KMS-11 (cell line): ENCODE results near the gene RAB4A.

Experiments used
- H2AFZ ChIP-seq: fragments of 200-600 bp; sonication (generic); 2 replicates; pipeline ENCODE4 v1.6.1; 2016; ENCODE audit warnings: antibody characterized with exemption, mixed run types, low read depth
- H3K27ac ChIP-seq: fragments of 200-600 bp; sonication (generic); 2 replicates; pipeline ENCODE4 v1.6.1; 2016; ENCODE audit warnings: mild to moderate bottlenecking, mixed run types
- H3K27me3 ChIP-seq: fragments of 200-600 bp; sonication (generic); 2 replicates; pipeline ENCODE4 v1.6.1; 2017; ENCODE audit warnings: mild to moderate bottlenecking, low read depth, mixed run types, moderate library complexity; ENCODE audit not compliant: insufficient read depth
- H3K36me3 ChIP-seq: fragments of 200-600 bp; sonication (generic); 2 replicates; pipeline ENCODE4 v1.6.1; 2017; ENCODE audit warnings: mild to moderate bottlenecking, mixed run types; ENCODE audit not compliant: insufficient read depth
- H3K4me1 ChIP-seq: fragments of 200-600 bp; sonication (generic); 2 replicates; pipeline ENCODE4 v1.6.1; 2016; ENCODE audit warnings: mild to moderate bottlenecking, low read depth, mixed run types; ENCODE audit not compliant: poor library complexity, severe bottlenecking
- H3K4me2 ChIP-seq: fragments of 200-600 bp; sonication (generic); 2 replicates; pipeline ENCODE4 v1.7.0; 2016; ENCODE audit warnings: mild to moderate bottlenecking, mixed run types
- H3K4me3 ChIP-seq: fragments of 200-600 bp; sonication (generic); IDR thresholded peaks from 2 replicates; pipeline ENCODE4 v1.6.1; 2017; ENCODE audit warnings: low read depth, low read length, mixed read lengths; ENCODE audit not compliant: insufficient read depth
- H3K79me2 ChIP-seq: fragments of 200-600 bp; sonication (generic); 2 replicates; pipeline ENCODE4 v1.6.1; 2016; ENCODE audit warnings: low read depth, mixed run types; ENCODE audit not compliant: insufficient read depth
- H3K9ac ChIP-seq: fragments of 200-600 bp; sonication (generic); 2 replicates; pipeline ENCODE4 v1.6.1; 2016; ENCODE audit warnings: mild to moderate bottlenecking, mixed run types
- H4K20me1 ChIP-seq: fragments of 200-600 bp; sonication (generic); 2 replicates; pipeline ENCODE4 v1.6.1; 2016; ENCODE audit warnings: mild to moderate bottlenecking, mixed run types; ENCODE audit not compliant: insufficient read depth
- TF ChIP-seq, protein P1 (sequence below): fragments of 200-600 bp; sonication (generic); conservative IDR thresholded peaks from 2 replicates; pipeline ENCODE4 v1.6.1; 2017; ENCODE audit warnings: low read depth, mild to moderate bottlenecking, antibody characterized with exemption, low read length, moderate library complexity, mixed read lengths

Gene RAB4A

GRCh38 chr1:229244091-229244490 lies 26.8 kb upstream of the RAB4A start:
- Histone ChIP-seq H3K27me3 (no peaks in the 10 kb centered on the region), H4K20me1 (no peaks in the 10 kb centered on the region), H3K36me3 (no peaks in the 10 kb centered on the region), H3K27ac (no peak overlapping the region), H3K4me2 (no peak overlapping the region), H3K4me1 (no peaks in the 10 kb centered on the region), H3K79me2 (no peaks in the 10 kb centered on the region), H3K4me3 (no peak overlapping the region), H2AFZ (no peak overlapping the region), H3K9ac (no peak overlapping the region)
- TF ChIP-seq, protein P1, sequence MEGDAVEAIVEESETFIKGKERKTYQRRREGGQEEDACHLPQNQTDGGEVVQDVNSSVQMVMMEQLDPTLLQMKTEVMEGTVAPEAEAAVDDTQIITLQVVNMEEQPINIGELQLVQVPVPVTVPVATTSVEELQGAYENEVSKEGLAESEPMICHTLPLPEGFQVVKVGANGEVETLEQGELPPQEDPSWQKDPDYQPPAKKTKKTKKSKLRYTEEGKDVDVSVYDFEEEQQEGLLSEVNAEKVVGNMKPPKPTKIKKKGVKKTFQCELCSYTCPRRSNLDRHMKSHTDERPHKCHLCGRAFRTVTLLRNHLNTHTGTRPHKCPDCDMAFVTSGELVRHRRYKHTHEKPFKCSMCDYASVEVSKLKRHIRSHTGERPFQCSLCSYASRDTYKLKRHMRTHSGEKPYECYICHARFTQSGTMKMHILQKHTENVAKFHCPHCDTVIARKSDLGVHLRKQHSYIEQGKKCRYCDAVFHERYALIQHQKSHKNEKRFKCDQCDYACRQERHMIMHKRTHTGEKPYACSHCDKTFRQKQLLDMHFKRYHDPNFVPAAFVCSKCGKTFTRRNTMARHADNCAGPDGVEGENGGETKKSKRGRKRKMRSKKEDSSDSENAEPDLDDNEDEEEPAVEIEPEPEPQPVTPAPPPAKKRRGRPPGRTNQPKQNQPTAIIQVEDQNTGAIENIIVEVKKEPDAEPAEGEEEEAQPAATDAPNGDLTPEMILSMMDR = no peak

DNA sequence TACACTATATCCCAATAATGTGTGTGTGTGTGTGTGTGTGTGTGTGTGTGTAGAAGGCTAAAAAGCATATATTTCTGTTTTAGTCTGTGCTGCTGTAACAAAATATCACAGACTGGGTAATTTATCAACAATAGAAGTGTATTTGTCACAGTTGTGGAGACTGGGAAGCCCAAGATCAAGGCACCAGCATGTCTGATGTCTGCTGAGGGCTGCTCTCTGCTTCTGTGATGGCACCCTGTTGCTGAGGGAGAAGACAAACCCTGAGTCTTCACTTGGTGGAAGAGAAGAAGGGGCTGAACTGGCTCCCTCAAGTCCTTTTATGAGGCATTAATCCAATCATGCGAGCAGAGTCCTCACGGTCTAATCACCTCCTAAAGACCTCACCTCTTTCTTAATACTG lies 23.0 kb upstream of the RAB4A start:
- H4K20me1 ChIP-seq = no peaks in the 10 kb centered on the region
- no peaks in the 10 kb centered on the region for H3K36me3 ChIP-seq
- no peaks in the 10 kb centered on the region for H3K4me1 ChIP-seq
- no peaks in the 10 kb centered on the region for H3K79me2 ChIP-seq
- TF ChIP-seq, protein P1 = no peak
- no peak overlapping the region for H3K4me3 ChIP-seq
- H3K27ac ChIP-seq = no peak overlapping the region
- no peak overlapping the region for H2AFZ ChIP-seq
- H3K9ac ChIP-seq = no peak overlapping the region
- H3K27me3 ChIP-seq = no peaks in the 10 kb centered on the region
- H3K4me2 ChIP-seq = no peak overlapping the region

DNA sequence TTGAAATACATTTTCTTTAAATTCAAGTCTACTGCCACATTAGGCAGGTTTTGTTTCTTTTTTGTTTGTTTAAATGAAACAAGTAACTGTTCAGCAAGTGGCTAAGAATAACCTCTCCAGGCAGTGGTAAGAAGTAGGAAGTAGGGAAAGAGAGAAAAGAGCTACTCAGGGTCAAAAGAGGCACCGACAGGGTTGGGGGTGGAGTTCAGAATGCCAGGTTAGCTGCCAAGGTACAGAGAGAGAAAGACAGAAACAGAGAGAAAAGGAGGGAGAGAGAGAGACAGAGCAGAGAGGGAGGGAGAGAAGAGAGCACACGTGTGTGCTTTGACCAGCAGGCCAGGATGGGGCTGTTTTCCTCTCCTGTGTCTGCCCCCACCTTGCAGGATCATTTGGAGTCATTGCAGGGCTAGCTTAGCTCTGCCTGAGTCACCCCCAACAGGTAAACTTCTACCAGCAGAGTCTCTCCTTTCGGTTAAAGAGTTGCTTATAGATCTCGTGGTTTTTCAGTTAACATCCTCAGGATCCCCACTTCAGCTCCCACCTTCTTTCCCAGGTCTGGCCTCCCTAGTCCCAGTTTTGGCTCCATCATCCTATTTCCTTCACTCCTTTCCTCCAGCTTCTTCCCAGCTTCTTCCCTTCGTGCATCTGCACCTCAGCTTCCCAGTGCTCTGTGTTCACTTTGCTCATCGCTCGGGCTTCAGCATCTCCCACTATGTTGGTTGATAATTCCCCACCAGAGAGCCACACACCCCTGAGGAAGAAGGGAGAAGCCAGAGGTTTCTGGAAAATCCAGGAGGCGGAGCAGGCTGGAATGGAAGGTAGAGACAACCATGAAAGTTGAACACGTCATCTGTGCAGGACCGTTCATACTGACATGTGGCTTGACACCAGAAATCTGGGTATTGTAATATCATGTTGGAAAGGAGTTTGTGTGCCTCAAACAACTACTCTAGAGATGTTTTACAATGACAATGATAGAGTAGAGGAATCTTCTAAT lies 21.8 kb upstream of the RAB4A start:
- Histone ChIP-seq H3K27ac (no peak overlapping the region), H3K9ac (no peak overlapping the region), H3K79me2 (no peaks in the 10 kb centered on the region), H2AFZ (no peak overlapping the region), H4K20me1 (no peaks in the 10 kb centered on the region), H3K4me1 (peaks cover 10% of the 10 kb centered on the region), H3K4me3 (no peak overlapping the region), H3K27me3 (no peaks in the 10 kb centered on the region), H3K36me3 (no peaks in the 10 kb centered on the region), H3K4me2 (no peak overlapping the region)
- TF ChIP-seq, protein P1 = no peak

- H3K27ac ChIP-seq = no peak overlapping the region
- H3K4me1 ChIP-seq = peaks cover 14% of the 10 kb centered on the region
- H3K4me2 ChIP-seq = no peak overlapping the region
- H2AFZ ChIP-seq = no peak overlapping the region
- no peak overlapping the region for H3K4me3 ChIP-seq
- H4K20me1 ChIP-seq = no peaks in the 10 kb centered on the region
- no peaks in the 10 kb centered on the region for H3K79me2 ChIP-seq
- no peaks in the 10 kb centered on the region for H3K36me3 ChIP-seq
- H3K27me3 ChIP-seq = no peaks in the 10 kb centered on the region
- TF ChIP-seq, protein P1 = no peak
- H3K9ac ChIP-seq = no peak overlapping the region
Observed at GRCh38 chr1:229249854-229250644, 20.9 kb upstream of the RAB4A start.
